ENCODE measurements around the gene BLOC1S1.

BLOC1S1 gene

DNA sequence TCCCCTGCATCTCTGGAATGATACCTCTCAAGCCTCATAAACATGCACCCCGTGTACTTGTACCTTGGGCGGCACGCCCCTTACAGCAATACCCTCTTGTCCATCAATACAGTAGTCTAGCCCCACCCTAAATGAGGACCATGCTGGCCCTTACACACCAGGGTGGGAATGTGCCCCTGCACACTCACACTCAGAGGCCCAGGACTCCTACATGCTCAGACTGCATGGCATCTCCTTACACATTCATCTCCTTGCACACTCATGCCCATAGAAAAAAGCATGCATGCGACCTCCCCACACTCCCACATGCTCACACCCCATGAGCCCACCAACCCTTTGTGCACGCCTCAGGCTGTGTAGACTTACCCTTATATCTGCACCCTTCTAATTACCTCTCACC is 30.2 kb upstream of the BLOC1S1 start:
- TF ChIP-seq, protein P1, sequence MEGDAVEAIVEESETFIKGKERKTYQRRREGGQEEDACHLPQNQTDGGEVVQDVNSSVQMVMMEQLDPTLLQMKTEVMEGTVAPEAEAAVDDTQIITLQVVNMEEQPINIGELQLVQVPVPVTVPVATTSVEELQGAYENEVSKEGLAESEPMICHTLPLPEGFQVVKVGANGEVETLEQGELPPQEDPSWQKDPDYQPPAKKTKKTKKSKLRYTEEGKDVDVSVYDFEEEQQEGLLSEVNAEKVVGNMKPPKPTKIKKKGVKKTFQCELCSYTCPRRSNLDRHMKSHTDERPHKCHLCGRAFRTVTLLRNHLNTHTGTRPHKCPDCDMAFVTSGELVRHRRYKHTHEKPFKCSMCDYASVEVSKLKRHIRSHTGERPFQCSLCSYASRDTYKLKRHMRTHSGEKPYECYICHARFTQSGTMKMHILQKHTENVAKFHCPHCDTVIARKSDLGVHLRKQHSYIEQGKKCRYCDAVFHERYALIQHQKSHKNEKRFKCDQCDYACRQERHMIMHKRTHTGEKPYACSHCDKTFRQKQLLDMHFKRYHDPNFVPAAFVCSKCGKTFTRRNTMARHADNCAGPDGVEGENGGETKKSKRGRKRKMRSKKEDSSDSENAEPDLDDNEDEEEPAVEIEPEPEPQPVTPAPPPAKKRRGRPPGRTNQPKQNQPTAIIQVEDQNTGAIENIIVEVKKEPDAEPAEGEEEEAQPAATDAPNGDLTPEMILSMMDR (IDR thresholded peaks at IDR 0.05; ENCODE audit: low read depth, low read length), result no peak
- in situ Hi-C loops (cut with HindIII; ENCODE audit: low sequenced_read_pairs), result no loop called here
- DNase-seq (ENCODE audit: low read depth, low spot score), result no peak
- no peak overlapping the region for H3K4me3 ChIP-seq (ENCODE audit: low read depth, low read length)

DNA sequence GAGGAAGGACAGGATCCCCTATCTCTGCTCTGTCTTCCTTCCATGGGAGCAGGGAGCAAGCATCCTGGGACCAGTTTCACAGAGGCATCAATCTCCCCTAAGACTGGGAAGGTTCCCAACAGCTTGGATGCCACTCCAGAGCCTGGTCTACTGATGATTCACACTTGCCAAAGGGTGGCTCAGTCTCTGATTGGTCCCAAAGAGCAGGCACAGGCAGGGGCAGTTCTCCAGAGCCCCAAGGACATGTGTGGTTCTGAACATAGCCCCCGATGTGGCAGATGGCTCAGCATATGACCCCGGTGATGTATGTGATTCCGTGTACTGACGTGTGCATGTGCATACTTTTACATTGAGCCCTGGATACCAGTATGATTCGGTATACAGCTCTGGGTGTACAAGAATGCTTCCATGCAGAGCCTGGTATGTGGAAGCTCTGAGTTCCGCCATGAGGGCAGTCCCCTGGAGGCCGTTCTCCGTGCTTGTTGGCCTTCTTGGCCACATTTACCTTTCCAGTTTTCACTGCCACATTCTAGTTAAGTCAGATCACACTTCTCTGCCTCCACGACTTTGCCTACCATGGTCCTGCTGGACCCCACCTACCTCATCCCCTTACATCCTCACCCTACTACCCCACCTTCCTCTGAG is 29.4 kb upstream of the BLOC1S1 start:
- TF ChIP-seq, protein P1 (IDR thresholded peaks at IDR 0.05; ENCODE audit: low read depth, low read length), result no peak
- no peak for DNase-seq (ENCODE audit: low read depth, low spot score)
- in situ Hi-C loops (cut with HindIII; ENCODE audit: low sequenced_read_pairs), result no loop called here
- H3K4me3 ChIP-seq (ENCODE audit: low read depth, low read length), result no peak overlapping the region

DNA sequence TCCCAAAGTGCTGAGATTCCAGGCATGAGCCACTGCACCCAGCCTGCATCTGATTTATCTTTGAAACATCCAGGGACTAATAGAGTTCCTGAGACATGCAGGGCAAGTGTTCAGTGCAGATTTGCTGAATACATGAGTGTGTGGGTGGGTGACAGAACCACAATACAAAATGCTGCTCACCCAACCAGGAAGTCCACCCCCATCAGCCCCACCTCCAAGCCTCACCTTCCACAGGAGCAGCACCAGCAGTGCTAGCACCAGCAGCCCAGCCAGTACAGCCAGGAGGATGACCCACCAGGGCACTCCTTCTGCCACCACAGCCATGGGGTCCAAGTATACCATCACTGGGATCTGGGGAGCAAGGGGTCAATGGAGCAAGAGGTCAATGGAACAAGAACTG is 28.1 kb upstream of the BLOC1S1 start:
- H3K4me3 ChIP-seq (ENCODE audit: low read depth, low read length), result no peak overlapping the region
- TF ChIP-seq, protein P1 (IDR thresholded peaks at IDR 0.05; ENCODE audit: low read depth, low read length), result no peak
- in situ Hi-C loops (cut with HindIII; ENCODE audit: low sequenced_read_pairs), result no loop called here
- no peak for DNase-seq (ENCODE audit: low read depth, low spot score)

- no peak for DNase-seq (ENCODE audit: low read depth, low spot score)
- TF ChIP-seq, protein P1 (IDR thresholded peaks at IDR 0.05; ENCODE audit: low read depth, low read length), result no peak
- H3K4me3 ChIP-seq (ENCODE audit: low read depth, low read length), result no peak overlapping the region
- in situ Hi-C loops (cut with HindIII; ENCODE audit: low sequenced_read_pairs), result no loop called here
These were observed 26.9 kb upstream of the BLOC1S1 start for GRCh38 chr12:55688716-55689655.

GRCh38 chr12:55692631-55693322 is 23.1 kb upstream of the BLOC1S1 start:
- no peak overlapping the region for H3K4me3 ChIP-seq (ENCODE audit: low read depth, low read length)
- TF ChIP-seq, protein P1 (IDR thresholded peaks at IDR 0.05; ENCODE audit: low read depth, low read length), result no peak
- in situ Hi-C loops (cut with HindIII; ENCODE audit: low sequenced_read_pairs), result no loop called here
- no peak for DNase-seq (ENCODE audit: low read depth, low spot score)

DNA sequence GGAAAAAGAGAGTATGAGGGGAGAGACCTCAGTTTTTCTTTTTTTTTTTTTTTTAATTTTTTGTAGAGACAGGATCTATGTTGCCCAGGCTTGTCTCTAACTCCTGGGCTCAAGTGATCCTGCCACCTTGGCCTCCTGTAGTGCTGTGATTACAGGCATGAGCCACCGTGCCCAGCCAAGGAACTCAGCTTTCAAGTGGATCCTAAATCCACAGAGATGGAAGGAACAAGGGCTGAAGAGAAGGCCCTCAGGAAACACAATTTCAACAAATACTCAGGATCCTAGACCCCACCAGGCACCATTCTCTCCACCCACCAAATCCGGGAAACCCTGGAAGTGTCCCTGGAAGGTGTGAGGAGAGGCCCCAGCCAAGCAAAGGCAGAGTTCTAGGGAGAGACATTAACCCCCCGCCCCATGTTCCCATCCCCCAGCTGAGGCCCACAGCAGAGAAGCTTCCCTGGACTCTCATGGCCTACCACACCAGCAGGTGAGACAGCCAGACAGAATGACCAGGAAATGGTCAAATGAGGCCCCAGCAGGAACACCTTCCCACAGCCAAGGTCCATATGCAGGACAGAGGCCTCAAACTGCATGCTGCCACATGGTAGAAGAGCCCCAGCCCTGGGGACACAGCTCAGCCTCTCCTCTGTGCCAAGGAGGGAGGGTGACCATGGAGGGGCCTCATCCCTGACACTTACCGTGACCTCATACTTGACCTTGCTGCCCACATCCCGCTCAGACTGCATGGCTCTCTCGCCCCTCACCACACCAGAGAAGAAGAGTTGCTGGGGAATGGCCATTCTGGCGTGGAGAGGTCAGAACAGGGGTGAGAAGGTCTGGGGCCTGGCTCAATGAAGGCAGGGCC is 22.3 kb upstream of the BLOC1S1 start:
- in situ Hi-C loops (cut with HindIII; ENCODE audit: low sequenced_read_pairs), result no loop called here
- no peak for DNase-seq (ENCODE audit: low read depth, low spot score)
- no peak overlapping the region for H3K4me3 ChIP-seq (ENCODE audit: low read depth, low read length)
- TF ChIP-seq, protein P1 (IDR thresholded peaks at IDR 0.05; ENCODE audit: low read depth, low read length), result no peak
